GM21390 (cell line): ENCODE measurements around the gene CCDC9B.
A peak's percentile ranks its signal among the peaks of the same experiment; 100 is the strongest.

Experiments
- ATAC-seq: cut with Tn5 transposase; IDR thresholded peaks from one replicate; pipeline ENCODE4 v1.9.1; 2021; ENCODE audit not compliant: unreplicated experiment

Gene CCDC9B

GRCh38 chr15:40345867-40346578 is 5.3 kb upstream of the CCDC9B start:
- ATAC-seq: no peak

GRCh38 chr15:40345225-40345866 is 4.6 kb upstream of the CCDC9B start:
- no peak for ATAC-seq

- peak; percentile 69 for ATAC-seq
Measured at GRCh38 chr15:40344631-40345120, 3.9 kb upstream of the CCDC9B start.

GRCh38 chr15:40344217-40344616 is 3.5 kb upstream of the CCDC9B start:
- ATAC-seq: no peak

GRCh38 chr15:40343512-40343911 is 2.8 kb upstream of the CCDC9B start:
- ATAC-seq: no peak

GRCh38 chr15:40342416-40343320 is 1.9 kb upstream of the CCDC9B start:
- ATAC-seq: no peak

GRCh38 chr15:40340038-40340739 is 550 bp downstream of the CCDC9B start:
- ATAC-seq: no peak

- no peak for ATAC-seq
Measured at GRCh38 chr15:40339621-40339945, 1.2 kb downstream of the CCDC9B start.

- ATAC-seq: no peak
Measured at GRCh38 chr15:40338921-40339620, 1.7 kb downstream of the CCDC9B start.

- ATAC-seq: no peak
Measured at GRCh38 chr15:40338041-40338657, 2.6 kb downstream of the CCDC9B start.

- no peak for ATAC-seq
Measured at GRCh38 chr15:40337597-40337996, 3.1 kb downstream of the CCDC9B start.

GRCh38 chr15:40336744-40337122 is 4.0 kb downstream of the CCDC9B start:
- no peak for ATAC-seq

GRCh38 chr15:40335938-40336743 is 4.6 kb downstream of the CCDC9B start:
- ATAC-seq: no peak

- ATAC-seq: no peak
Measured at GRCh38 chr15:40334941-40335795, 5.6 kb downstream of the CCDC9B start.

- no peak for ATAC-seq
Measured at GRCh38 chr15:40334541-40334940, 6.2 kb downstream of the CCDC9B start.

- no peak for ATAC-seq
Measured at GRCh38 chr15:40333922-40334492, 6.7 kb downstream of the CCDC9B start.

- no peak for ATAC-seq
Measured at GRCh38 chr15:40332113-40332781, 8.5 kb downstream of the CCDC9B start.
